ENCODE measurements around the gene KAZALD1.
A peak's percentile ranks its signal among the peaks of the same experiment; 100 is the strongest.

Gene KAZALD1

GRCh38 chr10:101063050-101063525, 1.3 kb downstream of the KAZALD1 start:
- no peak overlapping the region for H3K9ac ChIP-seq
- no peaks in the 10 kb centered on the region for H3K27me3 ChIP-seq (ENCODE audit: control insufficient read depth, insufficient read depth, low read length)
- H3K4me1 ChIP-seq, result peaks cover 6% of the 10 kb centered on the region
- no peaks in the 10 kb centered on the region for H3K9me3 ChIP-seq (ENCODE audit: control insufficient read depth, low read length)
- H3K4me2 ChIP-seq (ENCODE audit: low read length), result peak overlapping the region; percentile 88
- TF ChIP-seq, protein P1, sequence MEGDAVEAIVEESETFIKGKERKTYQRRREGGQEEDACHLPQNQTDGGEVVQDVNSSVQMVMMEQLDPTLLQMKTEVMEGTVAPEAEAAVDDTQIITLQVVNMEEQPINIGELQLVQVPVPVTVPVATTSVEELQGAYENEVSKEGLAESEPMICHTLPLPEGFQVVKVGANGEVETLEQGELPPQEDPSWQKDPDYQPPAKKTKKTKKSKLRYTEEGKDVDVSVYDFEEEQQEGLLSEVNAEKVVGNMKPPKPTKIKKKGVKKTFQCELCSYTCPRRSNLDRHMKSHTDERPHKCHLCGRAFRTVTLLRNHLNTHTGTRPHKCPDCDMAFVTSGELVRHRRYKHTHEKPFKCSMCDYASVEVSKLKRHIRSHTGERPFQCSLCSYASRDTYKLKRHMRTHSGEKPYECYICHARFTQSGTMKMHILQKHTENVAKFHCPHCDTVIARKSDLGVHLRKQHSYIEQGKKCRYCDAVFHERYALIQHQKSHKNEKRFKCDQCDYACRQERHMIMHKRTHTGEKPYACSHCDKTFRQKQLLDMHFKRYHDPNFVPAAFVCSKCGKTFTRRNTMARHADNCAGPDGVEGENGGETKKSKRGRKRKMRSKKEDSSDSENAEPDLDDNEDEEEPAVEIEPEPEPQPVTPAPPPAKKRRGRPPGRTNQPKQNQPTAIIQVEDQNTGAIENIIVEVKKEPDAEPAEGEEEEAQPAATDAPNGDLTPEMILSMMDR (IDR thresholded peaks at IDR 0.05), result no peak
- H3K79me2 ChIP-seq, result no peaks in the 10 kb centered on the region
- no peaks in the 10 kb centered on the region for H3K36me3 ChIP-seq (ENCODE audit: control insufficient read depth, insufficient read depth, low read length)
- H3K27ac ChIP-seq, result no peak overlapping the region
- no peak overlapping the region for H3K4me3 ChIP-seq (ENCODE audit: low read depth, low read length)
- H2AFZ ChIP-seq, result peak overlapping the region; percentile 85

DNA sequence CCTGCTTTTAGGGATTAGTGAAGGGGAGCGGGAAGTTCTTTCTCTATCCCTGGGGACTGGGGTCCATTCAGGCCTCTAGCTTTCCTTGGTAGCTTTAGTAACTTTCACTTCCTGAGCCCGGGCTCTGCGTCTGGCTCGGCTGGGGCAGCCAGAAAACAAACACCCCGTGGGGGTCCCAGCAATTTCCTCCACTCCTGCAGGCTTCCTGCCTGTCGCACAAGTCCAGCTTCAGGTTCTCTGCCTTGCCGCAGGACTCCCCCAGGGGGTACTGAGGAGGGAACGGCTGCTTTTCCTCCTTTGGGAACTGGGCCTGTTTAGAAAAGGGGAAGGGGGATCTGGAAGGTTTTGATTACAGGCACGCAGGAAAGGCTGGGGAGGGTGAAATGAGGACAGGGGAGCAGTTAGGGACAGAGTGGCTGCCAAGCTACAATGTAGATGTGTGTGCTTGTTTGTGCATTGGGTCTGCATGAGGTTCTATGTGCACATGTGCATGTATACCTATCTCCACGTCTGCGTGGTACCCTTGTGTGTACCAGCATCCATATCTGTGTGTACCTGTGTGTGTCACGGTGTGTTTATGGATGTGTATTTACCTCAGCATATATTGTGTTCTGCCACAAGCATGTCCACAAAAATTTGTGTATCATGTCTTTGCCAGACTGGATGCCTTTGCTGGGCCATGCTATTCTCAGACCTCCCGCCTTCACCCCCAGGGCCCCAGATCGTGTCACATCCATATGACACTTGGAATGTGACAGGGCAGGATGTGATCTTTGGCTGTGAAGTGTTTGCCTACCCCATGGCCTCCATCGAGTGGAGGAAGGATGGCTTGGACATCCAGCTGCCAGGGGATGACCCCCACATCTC, 2.0 kb downstream of the KAZALD1 start:
- Histone ChIP-seq H3K27me3 (ENCODE audit: control insufficient read depth, insufficient read depth, low read length) (no peaks in the 10 kb centered on the region), H3K9ac (no peak overlapping the region), H3K4me1 (peaks cover 6% of the 10 kb centered on the region), H3K79me2 (no peaks in the 10 kb centered on the region), H2AFZ (no peak overlapping the region), H3K4me3 (ENCODE audit: low read depth, low read length) (no peak overlapping the region), H3K9me3 (ENCODE audit: control insufficient read depth, low read length) (no peaks in the 10 kb centered on the region), H3K36me3 (ENCODE audit: control insufficient read depth, insufficient read depth, low read length) (no peaks in the 10 kb centered on the region), H3K27ac (no peak overlapping the region), H3K4me2 (ENCODE audit: low read length) (no peak overlapping the region)
- TF ChIP-seq, protein P1 (IDR thresholded peaks at IDR 0.05), result no peak

DNA sequence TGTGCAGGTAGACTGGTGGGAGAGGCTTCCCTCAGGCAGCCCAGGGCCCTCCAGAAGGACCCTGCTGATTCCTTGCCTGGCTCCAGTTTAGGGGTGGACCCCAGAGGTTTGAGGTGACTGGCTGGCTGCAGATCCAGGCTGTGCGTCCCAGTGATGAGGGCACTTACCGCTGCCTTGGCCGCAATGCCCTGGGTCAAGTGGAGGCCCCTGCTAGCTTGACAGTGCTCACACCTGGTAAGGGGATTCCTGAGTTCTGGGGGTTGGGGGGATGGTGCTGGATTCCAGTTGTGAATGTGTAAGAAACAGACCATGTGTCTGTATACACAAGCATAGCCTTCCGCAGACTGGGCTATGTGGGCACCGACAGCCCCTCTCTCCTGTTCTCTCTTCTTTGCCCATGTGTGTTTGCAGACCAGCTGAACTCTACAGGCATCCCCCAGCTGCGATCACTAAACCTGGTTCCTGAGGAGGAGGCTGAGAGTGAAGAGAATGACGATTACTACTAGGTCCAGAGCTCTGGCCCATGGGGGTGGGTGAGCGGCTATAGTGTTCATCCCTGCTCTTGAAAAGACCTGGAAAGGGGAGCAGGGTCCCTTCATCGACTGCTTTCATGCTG, 2.7 kb downstream of the KAZALD1 start:
- no peaks in the 10 kb centered on the region for H3K36me3 ChIP-seq (ENCODE audit: control insufficient read depth, insufficient read depth, low read length)
- no peak overlapping the region for H3K27ac ChIP-seq
- no peak overlapping the region for H3K4me2 ChIP-seq (ENCODE audit: low read length)
- H3K9me3 ChIP-seq (ENCODE audit: control insufficient read depth, low read length), result no peaks in the 10 kb centered on the region
- no peak overlapping the region for H3K9ac ChIP-seq
- no peaks in the 10 kb centered on the region for H3K27me3 ChIP-seq (ENCODE audit: control insufficient read depth, insufficient read depth, low read length)
- TF ChIP-seq, protein P1 (IDR thresholded peaks at IDR 0.05), result no peak
- no peaks in the 10 kb centered on the region for H3K79me2 ChIP-seq
- H2AFZ ChIP-seq, result no peak overlapping the region
- H3K4me1 ChIP-seq, result peaks cover 6% of the 10 kb centered on the region
- no peak overlapping the region for H3K4me3 ChIP-seq (ENCODE audit: low read depth, low read length)

DNA sequence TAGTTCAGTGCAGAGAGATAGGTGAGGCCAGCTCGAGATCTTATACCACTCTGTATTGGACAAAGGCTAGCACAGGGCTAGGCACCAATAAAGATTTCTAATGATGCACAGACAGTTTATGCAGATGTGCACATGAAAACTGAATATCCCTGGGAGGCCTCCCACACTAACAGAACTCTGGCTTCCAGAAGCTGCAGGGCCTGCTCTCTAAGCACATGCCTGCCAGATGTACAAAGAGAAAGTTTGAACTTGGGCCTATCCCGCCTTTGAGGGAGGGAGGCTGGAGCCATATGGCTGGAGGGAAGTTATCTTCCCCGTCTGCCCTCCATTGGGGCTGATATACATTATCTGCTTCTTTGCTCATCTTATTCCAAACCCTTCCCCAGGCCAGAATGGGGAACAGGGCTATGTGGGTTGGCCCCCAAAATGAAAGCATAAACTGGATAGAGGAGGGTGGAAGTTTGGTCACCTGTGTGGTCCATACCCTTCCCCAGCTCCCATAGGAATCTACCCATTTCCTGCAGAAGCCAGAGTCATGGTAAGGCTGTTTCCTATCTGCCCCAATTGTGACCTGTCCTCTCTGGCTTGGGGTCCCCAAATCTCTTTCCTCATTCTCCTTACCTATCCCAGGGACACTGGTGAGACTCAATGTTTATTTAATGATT, 3.8 kb downstream of the KAZALD1 start:
- H3K79me2 ChIP-seq, result no peaks in the 10 kb centered on the region
- peak overlapping the region; percentile 86 for H3K27ac ChIP-seq
- no peaks in the 10 kb centered on the region for H3K9me3 ChIP-seq (ENCODE audit: control insufficient read depth, low read length)
- no peaks in the 10 kb centered on the region for H3K4me1 ChIP-seq
- H3K9ac ChIP-seq, result no peak overlapping the region
- peak overlapping the region; percentile 71 for H3K4me2 ChIP-seq (ENCODE audit: low read length)
- TF ChIP-seq, protein P1 (IDR thresholded peaks at IDR 0.05), result no peak
- no peaks in the 10 kb centered on the region for H3K27me3 ChIP-seq (ENCODE audit: control insufficient read depth, insufficient read depth, low read length)
- H2AFZ ChIP-seq, result peak overlapping the region; percentile 95
- H3K4me3 ChIP-seq (ENCODE audit: low read depth, low read length), result peak overlapping the region; percentile 50
- H3K36me3 ChIP-seq (ENCODE audit: control insufficient read depth, insufficient read depth, low read length), result no peaks in the 10 kb centered on the region

Data from parathyroid adenoma (tissue), 2 donors.